Memory B cell (primary cell): ENCODE results near the gene ERCC4.

Experiments used
- ATAC-seq: fragments of 150-1000 bp; cut with Tn5 transposase; 2 replicates; pipeline ENCODE4 v1.10.0; 2021; ENCODE audit warnings: low read depth, mild to moderate bottlenecking, moderate library complexity
- DNase-seq, 2 donors: peaks; one replicate each; pipeline ENCODE4 v3.0.0; 2022; ENCODE audit warnings: low spot score in 2 of 2
- H3K27ac Mint-ChIP-seq: one replicate; pipeline ENCODE4 v1.8.0; 2022; ENCODE audit warnings: mild to moderate bottlenecking, moderate library complexity, mixed read lengths
- H3K27me3 Mint-ChIP-seq: one replicate; pipeline ENCODE4 v1.8.0; 2022; ENCODE audit warnings: mixed read lengths
- H3K36me3 Mint-ChIP-seq: one replicate; pipeline ENCODE4 v1.8.0; 2022; ENCODE audit warnings: mild to moderate bottlenecking, mixed read lengths
- H3K4me1 Mint-ChIP-seq: one replicate; pipeline ENCODE4 v1.8.0; 2022; ENCODE audit warnings: mixed read lengths
- H3K4me3 Mint-ChIP-seq: one replicate; pipeline ENCODE4 v1.8.0; 2022; ENCODE audit warnings: mild to moderate bottlenecking, moderate library complexity, mixed read lengths
- H3K9me3 Mint-ChIP-seq: one replicate; pipeline ENCODE4 v1.8.0; 2022; ENCODE audit warnings: mixed read lengths

ERCC4 gene

GRCh38 chr16:13999071-13999894, 79.3 kb downstream of the ERCC4 start:
- H3K27ac Mint-ChIP-seq: no peak overlapping the region

GRCh38 chr16:13999895-14000425, 80.0 kb downstream of the ERCC4 start:
- Mint-ChIP-seq H3K4me3 (no peak overlapping the region), H3K27me3 (no peaks in the 10 kb centered on the region), H3K9me3 (peaks cover 2% of the 10 kb centered on the region), H3K36me3 (no peaks in the 10 kb centered on the region), H3K4me1 (peaks cover 24% of the 10 kb centered on the region), H3K27ac (no peak overlapping the region)
- peak; percentile 44 for ATAC-seq
- no peak for DNase-seq

More at GRCh38 chr16:13999071-13999894, 79.3 kb downstream of the ERCC4 start:
- Mint-ChIP-seq H3K9me3 (peaks cover 2% of the 10 kb centered on the region), H3K4me1 (peaks cover 24% of the 10 kb centered on the region), H3K36me3 (no peaks in the 10 kb centered on the region), H3K27me3 (no peaks in the 10 kb centered on the region), H3K4me3 (no peak overlapping the region)
- ATAC-seq (no peak), DNase-seq (no peak)

- no peaks in the 10 kb centered on the region for H3K27me3 Mint-ChIP-seq
- H3K36me3 Mint-ChIP-seq: no peaks in the 10 kb centered on the region
- ATAC-seq (no peak), DNase-seq (no peak)
- no peak overlapping the region for H3K27ac Mint-ChIP-seq
- no peaks in the 10 kb centered on the region for H3K9me3 Mint-ChIP-seq
- peaks cover 24% of the 10 kb centered on the region for H3K4me1 Mint-ChIP-seq
- no peak overlapping the region for H3K4me3 Mint-ChIP-seq
These were observed 81.6 kb downstream of the ERCC4 start for GRCh38 chr16:14001521-14001920.
